Endometrial microvascular endothelial cells (primary cell): ENCODE results near the gene LRRC37A3. TPM values are rescaled to one million over a fixed set of nuclear protein-coding genes. Genes with fewer than 3 reads are reported as not detected.
"Not testable (repeated sequence)": the region's sequence is repeated elsewhere in the genome, so short reads cannot be mapped to it uniquely, and the experiment has no call there.

Experiments
- in situ Hi-C: cut with HindIII; loops from 2 replicates; pipeline ENCODE4 v1.10.0; 2017; ENCODE audit warnings: low sequenced_read_pairs, low pct_unique_long_range_greater_than_20kb; ENCODE audit errors: inconsistent ontology term
- total RNA-seq: library from RNA; depleted of rRNA; stranded (reverse); fragments of >200 nt; gene quantifications from one replicate; pipeline ENCODE4 v1.2.3, GENCODE V29; 2015; ENCODE audit errors: inconsistent ontology term

LRRC37A3 gene
- total RNA-seq, 1 donor from 2014 or later = 3.2 TPM

- in situ Hi-C loops = not testable (repeated sequence)
Measured at GRCh38 chr17:64840960-64841359, 78.3 kb downstream of the LRRC37A3 start.

GRCh38 chr17:64838513-64838912, 80.8 kb downstream of the LRRC37A3 start:
- in situ Hi-C loops = not testable (repeated sequence)

- in situ Hi-C loops = not testable (repeated sequence)
Measured at GRCh38 chr17:64837018-64837761, 82.1 kb downstream of the LRRC37A3 start.

GRCh38 chr17:64836623-64837017, 82.7 kb downstream of the LRRC37A3 start:
- in situ Hi-C loops = not testable (repeated sequence)

- in situ Hi-C loops = not testable (repeated sequence)
Measured at GRCh38 chr17:64834060-64834459, 85.2 kb downstream of the LRRC37A3 start.

GRCh38 chr17:64830631-64831040, 88.6 kb downstream of the LRRC37A3 start:
- in situ Hi-C loops = not testable (repeated sequence)

- in situ Hi-C loops = not testable (repeated sequence)
Measured at GRCh38 chr17:64829824-64830630, 89.3 kb downstream of the LRRC37A3 start.

GRCh38 chr17:64829068-64829467, 90.2 kb downstream of the LRRC37A3 start:
- in situ Hi-C loops = not testable (repeated sequence)

GRCh38 chr17:64818904-64819303, 100.4 kb downstream of the LRRC37A3 start:
- in situ Hi-C loops = not testable (repeated sequence)

GRCh38 chr17:64815833-64816198, 103.5 kb downstream of the LRRC37A3 start:
- in situ Hi-C loops = not testable (repeated sequence)

- in situ Hi-C loops = not testable (repeated sequence)
Measured at GRCh38 chr17:64814993-64815832, 104.1 kb downstream of the LRRC37A3 start.

GRCh38 chr17:64808178-64808977, 110.9 kb downstream of the LRRC37A3 start:
- in situ Hi-C loops = not testable (repeated sequence)

Other genes starting within 250 kb of the LRRC37A3 start
- gene GNA13, start 137.3 kb upstream of the LRRC37A3 start, total RNA-seq = 66.1 TPM
- gene RGS9, start 217.9 kb upstream of the LRRC37A3 start, total RNA-seq = not detected